ENCODE data around the gene HNRNPH3.

HNRNPH3 gene

GRCh38 chr10:68330852-68331454 is 911 bp upstream of the HNRNPH3 start:
- peak in 1 of 2 donors; percentile 6 for DNase-seq (ENCODE audit: low read depth in 1 of 2, low spot score in 1 of 2)

- DNase-seq (ENCODE audit: low read depth in 1 of 2, low spot score in 1 of 2) = peak; percentile 15 to 39
These were observed 594 bp downstream of the HNRNPH3 start, which contains the start of gene PBLD for GRCh38 chr10:68332259-68333057. Gene PBLD (minus strand): TSS chr10:68332928. CDS start chr10:68306844, 26,084 bp downstream.

GRCh38 chr10:68333058-68333395 is 1.2 kb downstream of the HNRNPH3 start:
- DNase-seq (ENCODE audit: low read depth in 1 of 2, low spot score in 1 of 2) = no peak

GRCh38 chr10:68333440-68334431 is 1.9 kb downstream of the HNRNPH3 start:
- DNase-seq (ENCODE audit: low read depth in 1 of 2, low spot score in 1 of 2) = no peak

- no peak for DNase-seq (ENCODE audit: low read depth in 1 of 2, low spot score in 1 of 2)
These were observed 3.0 kb downstream of the HNRNPH3 start for GRCh38 chr10:68334672-68335467.

- no peak for DNase-seq (ENCODE audit: low read depth in 1 of 2, low spot score in 1 of 2)
These were observed 5.0 kb downstream of the HNRNPH3 start for GRCh38 chr10:68336754-68337351.

- no peak for DNase-seq (ENCODE audit: low read depth in 1 of 2, low spot score in 1 of 2)
These were observed 8.7 kb downstream of the HNRNPH3 start for GRCh38 chr10:68340358-68341080.

- no peak for DNase-seq (ENCODE audit: low read depth in 1 of 2, low spot score in 1 of 2)
These were observed 11.1 kb downstream of the HNRNPH3 start for GRCh38 chr10:68342909-68343516.

- DNase-seq (ENCODE audit: low read depth in 1 of 2, low spot score in 1 of 2) = no peak
These were observed 13.8 kb downstream of the HNRNPH3 start for GRCh38 chr10:68345621-68346020.

- DNase-seq (ENCODE audit: low read depth in 1 of 2, low spot score in 1 of 2) = no peak
These were observed 14.9 kb downstream of the HNRNPH3 start for GRCh38 chr10:68346774-68347173.

GRCh38 chr10:68348265-68348741 is 16.4 kb downstream of the HNRNPH3 start:
- DNase-seq (ENCODE audit: low read depth in 1 of 2, low spot score in 1 of 2) = peak in 1 of 2 donors; percentile 6

GRCh38 chr10:68353537-68353936 is 21.7 kb downstream of the HNRNPH3 start:
- DNase-seq (ENCODE audit: low read depth in 1 of 2, low spot score in 1 of 2) = no peak

- DNase-seq (ENCODE audit: low read depth in 1 of 2, low spot score in 1 of 2) = no peak
These were observed 27.3 kb downstream of the HNRNPH3 start for GRCh38 chr10:68359189-68359588.

- no peak for DNase-seq (ENCODE audit: low read depth in 1 of 2, low spot score in 1 of 2)
These were observed 30.7 kb downstream of the HNRNPH3 start for GRCh38 chr10:68362590-68362989.

GRCh38 chr10:68364101-68364886 is 32.4 kb downstream of the HNRNPH3 start:
- no peak for DNase-seq (ENCODE audit: low read depth in 1 of 2, low spot score in 1 of 2)

- no peak for DNase-seq (ENCODE audit: low read depth in 1 of 2, low spot score in 1 of 2)
These were observed 33.7 kb downstream of the HNRNPH3 start for GRCh38 chr10:68365611-68366010.

GRCh38 chr10:68366600-68366999 is 34.7 kb downstream of the HNRNPH3 start:
- no peak for DNase-seq (ENCODE audit: low read depth in 1 of 2, low spot score in 1 of 2)

- DNase-seq (ENCODE audit: low read depth in 1 of 2, low spot score in 1 of 2) = no peak
These were observed 35.3 kb downstream of the HNRNPH3 start for GRCh38 chr10:68367121-68367520.
